HG02642 (cell line): ENCODE results near the gene TNNC1.

ENCODE experiments used
- ATAC-seq: cut with Tn5 transposase; IDR thresholded peaks from one replicate; pipeline ENCODE4 v1.9.1; 2021; ENCODE audit warnings: mild to moderate bottlenecking; ENCODE audit not compliant: unreplicated experiment, poor library complexity

TNNC1 gene

GRCh38 chr3:52444860-52445793, 8.7 kb downstream of the TNNC1 start, which contains the start of gene SEMA3G:
TSS of gene SEMA3G (minus strand) at chr3:52445103. CDS start at chr3:52445027, 76 bp downstream.
- ATAC-seq, result peak; percentile 80

GRCh38 chr3:52443791-52444687, 9.8 kb downstream of the TNNC1 start:
- no peak for ATAC-seq

- ATAC-seq, result no peak
These were observed 10.6 kb downstream of the TNNC1 start for GRCh38 chr3:52443268-52443610.

GRCh38 chr3:52442409-52443267, 11.2 kb downstream of the TNNC1 start:
- ATAC-seq, result no peak

- no peak for ATAC-seq
These were observed 12.0 kb downstream of the TNNC1 start for GRCh38 chr3:52441772-52442332.

GRCh38 chr3:52441091-52441771, 12.6 kb downstream of the TNNC1 start:
- no peak for ATAC-seq

GRCh38 chr3:52440671-52441070, 13.2 kb downstream of the TNNC1 start:
- ATAC-seq, result no peak

GRCh38 chr3:52440249-52440551, 13.6 kb downstream of the TNNC1 start:
- ATAC-seq, result no peak

- ATAC-seq, result no peak
These were observed 14.2 kb downstream of the TNNC1 start for GRCh38 chr3:52439426-52440248.

GRCh38 chr3:52438579-52439425, 15.0 kb downstream of the TNNC1 start:
- no peak for ATAC-seq

GRCh38 chr3:52438104-52438376, 15.8 kb downstream of the TNNC1 start:
- ATAC-seq, result no peak

GRCh38 chr3:52437326-52438103, 16.3 kb downstream of the TNNC1 start:
- no peak for ATAC-seq

GRCh38 chr3:52436500-52437149, 17.2 kb downstream of the TNNC1 start:
- ATAC-seq, result no peak

GRCh38 chr3:52435246-52436101, 18.4 kb downstream of the TNNC1 start:
- ATAC-seq, result no peak

GRCh38 chr3:52434491-52435115, 19.2 kb downstream of the TNNC1 start:
- no peak for ATAC-seq
